ENCODE data around the gene NUBP2. TPM values are rescaled to one million over a fixed set of nuclear protein-coding genes. Genes with fewer than 3 reads are reported as not detected.

NUBP2 gene
- total RNA-seq, 1 experiment from 2014 or later, result 69.4 TPM

GRCh38 chr16:1759511-1759910 lies 23.2 kb upstream of the NUBP2 start:
- Histone ChIP-seq H3K9me3 (ENCODE audit: control insufficient read depth, low read depth, low read length) (no peaks in the 10 kb centered on the region), H4K91ac (ENCODE audit: insufficient read length, low read depth, low read length) (no peak overlapping the region), H3K79me2 (ENCODE audit: insufficient read depth, low read length) (no peaks in the 10 kb centered on the region), H4K8ac (replicated peaks; ENCODE audit: insufficient read length, low read depth, low read length) (no peak overlapping the region), H2BK5ac (ENCODE audit: insufficient read length, low read length) (no peak overlapping the region), H2AK5ac (ENCODE audit: insufficient read length, low read length) (no peak overlapping the region), H4K5ac (ENCODE audit: insufficient read length, low read depth, low read length) (no peak overlapping the region), H3K4ac (ENCODE audit: low read depth, low read length) (no peak overlapping the region), H4K20me1 (ENCODE audit: control insufficient read depth, insufficient read depth, insufficient read length) (no peaks in the 10 kb centered on the region), H2BK15ac (ENCODE audit: low read depth, low read length) (no peak overlapping the region), H3K23ac (ENCODE audit: insufficient read length, low read depth, low read length) (no peak overlapping the region), H2BK12ac (ENCODE audit: insufficient read length, low read depth, low read length) (no peak overlapping the region), H3K14ac (ENCODE audit: insufficient read depth, low read length) (no peak overlapping the region), H3K56ac (ENCODE audit: insufficient read length, low read depth, low read length) (no peak overlapping the region), H3K18ac (ENCODE audit: insufficient read length, low read depth, low read length) (no peak overlapping the region), H2BK120ac (ENCODE audit: low read depth, low read length, poor library complexity, severe bottlenecking) (no peak overlapping the region), H3K4me1 (ENCODE audit: insufficient read depth, low read length) (no peaks in the 10 kb centered on the region), H2BK20ac (ENCODE audit: low read depth, low read length, poor library complexity, severe bottlenecking) (no peak overlapping the region), H3K27me3 (ENCODE audit: insufficient read depth, low read length) (no peaks in the 10 kb centered on the region), H3K9ac (ENCODE audit: extremely low read depth, insufficient read length, low read length) (no peak overlapping the region), H3K23me2 (ENCODE audit: insufficient read length, low read depth, low read length, poor library complexity, severe bottlenecking) (peaks cover 3% of the 10 kb centered on the region), H3K79me1 (ENCODE audit: insufficient read depth, low read depth, low read length, poor library complexity, severe bottlenecking) (no peaks in the 10 kb centered on the region), H2AFZ (ENCODE audit: low read length) (no peak overlapping the region), H3K4me2 (ENCODE audit: insufficient read depth, insufficient read length, low read length) (no peak overlapping the region), H3K27ac (ENCODE audit: insufficient read length, low read depth, low read length) (no peak overlapping the region), H3T11ph (ENCODE audit: low read length) (no peak overlapping the region)
- Mint-ChIP-seq H3K27ac (no peak overlapping the region), H3K9me3 (no peaks in the 10 kb centered on the region), H3K36me3 (ENCODE audit: insufficient read depth in 1 of 3, low read depth in 3 of 3) (peaks cover 5 to 15% (median 14%) of the 10 kb centered on the region in 3 experiments; a peak in 6 of 7 replicates), H3K4me3 (no peak overlapping the region), H3K27me3 (ENCODE audit: low read depth) (no peaks in the 10 kb centered on the region), H3K4me1 (no peaks in the 10 kb centered on the region)
- WGBS (ENCODE audit: extremely low coverage, insufficient read length, low lambda C conversion rate), result no CpG with 5 or more reads among the region's 21 CpGs
- TF ChIP-seq CTCF (conservative IDR thresholded peaks at IDR 0.05), result no peak
- DNase-seq, result no peak

All from H9 (cell line).